ENCODE measurements around the gene EMILIN2. TPM values are rescaled to one million over a fixed set of nuclear protein-coding genes. Genes with fewer than 3 reads are reported as not detected.

EMILIN2 gene
- total and polyA plus RNA-seq, 2 of the 13 experiments (the other 11 are each of a cell fraction or from before 2014, with no cell fraction given): 7.6 to 8.2 TPM

- Histone ChIP-seq H3K27ac (ENCODE audit: extremely low read length, insufficient read depth, low read length) (no peak overlapping the region), H3K27me3 (ENCODE audit: control insufficient read depth in 1 of 2, insufficient read depth in 2 of 2, low read length in 2 of 2) (peaks cover 2 to 52% of the 10 kb centered on the region in 2 experiments; a peak in 4 of 5 replicates), H3K4me1 (ENCODE audit: insufficient read depth, low read length) (peaks cover 10% of the 10 kb centered on the region), H3K9ac (ENCODE audit: insufficient read depth, low read depth, low read length) (no peak overlapping the region), H3K79me2 (ENCODE audit: insufficient read depth, low read length) (no peaks in the 10 kb centered on the region), H3K9me3 (ENCODE audit: low read length) (no peaks in the 10 kb centered on the region), H2AFZ (ENCODE audit: low read length) (no peak overlapping the region), H3K4me2 (ENCODE audit: low read depth, low read length) (no peak overlapping the region), H3K4me3 (replicated peaks in 1 of 3; ENCODE audit: insufficient read depth in 1 of 3, low read depth in 2 of 3, low read length in 3 of 3) (no peak overlapping the region), H4K20me1 (ENCODE audit: insufficient read depth, low read length) (no peaks in the 10 kb centered on the region), H3K36me3 (replicated peaks in 1 of 2; ENCODE audit: control insufficient read depth in 1 of 2, insufficient read depth in 2 of 2, low read length in 2 of 2) (no peaks in the 10 kb centered on the region)
- TF ChIP-seq ZNF557 (CRISPR knock-in tag; IDR thresholded peaks at IDR 0.05): no peak
- no peak for TF ChIP-seq ETV5 (CRISPR knock-in tag; IDR thresholded peaks at IDR 0.05; ENCODE audit: borderline replicate concordance)
- no peak for TF ChIP-seq HOXD1 (CRISPR knock-in tag; IDR thresholded peaks at IDR 0.05)
- FAIRE-seq (no peak), ATAC-seq (no peak), DNase-seq (ENCODE audit: low spot score) (no peak)
- intact Hi-C loops (cut with micrococcal nuclease; ENCODE audit: unreplicated experiment): no loop called here
- in situ Hi-C loops (cut with HindIII; ENCODE audit: extremely low pct_ligation_motif_present, low pct_unique_long_range_greater_than_20kb): no loop called here
- WGBS (ENCODE audit: low lambda C conversion rate): 57% methylated on average over 4 of the region's 4 CpGs
- ChIA-PET CTCF (ENCODE audit: low intra/inter-chr PET ratio, low total read pairs) (no interaction called here), POLR2A (no interaction called here)
- BruUV-seq (replicated peaks): no TSS peak
These were observed 1.6 kb upstream of the EMILIN2 start for GRCh38 chr18:2845172-2845571.

GRCh38 chr18:2847317-2848246 is 776 bp downstream of the EMILIN2 start:
- H3K79me2 ChIP-seq (ENCODE audit: insufficient read depth, low read length): no peaks in the 10 kb centered on the region
- BruUV-seq (replicated peaks): no TSS peak

More at GRCh38 chr18:2847317-2848246, 776 bp downstream of the EMILIN2 start:
- Histone ChIP-seq H3K4me1 (ENCODE audit: insufficient read depth, low read length) (peaks cover 6% of the 10 kb centered on the region; the same call in 1 of the 2 replicates), H4K20me1 (ENCODE audit: insufficient read depth, low read length) (no peaks in the 10 kb centered on the region), H3K9ac (ENCODE audit: insufficient read depth, low read depth, low read length) (no peak overlapping the region), H3K27ac (ENCODE audit: extremely low read length, insufficient read depth, low read length) (no peak overlapping the region), H3K9me3 (ENCODE audit: low read length) (no peaks in the 10 kb centered on the region), H3K4me3 (replicated peaks in 1 of 3; ENCODE audit: insufficient read depth in 1 of 3, low read depth in 2 of 3, low read length in 3 of 3) (peak overlapping the region in 2 of 3 experiments; percentile 25 to 50; a peak in 2 of 6 replicates), H3K36me3 (replicated peaks in 1 of 2; ENCODE audit: control insufficient read depth in 1 of 2, insufficient read depth in 2 of 2, low read length in 2 of 2) (no peaks in the 10 kb centered on the region), H3K27me3 (ENCODE audit: control insufficient read depth in 1 of 2, insufficient read depth in 2 of 2, low read length in 2 of 2) (peaks cover 2 to 66% of the 10 kb centered on the region in 2 experiments; a peak in 4 of 5 replicates), H3K4me2 (ENCODE audit: low read depth, low read length) (peak overlapping the region; percentile 59; the same call in 1 of the 2 replicates), H2AFZ (ENCODE audit: low read length) (no peak overlapping the region)
- intact Hi-C loops (cut with micrococcal nuclease; ENCODE audit: unreplicated experiment): no loop called here
- no peak for DNase-seq (ENCODE audit: low spot score)
- in situ Hi-C loops (cut with HindIII; ENCODE audit: extremely low pct_ligation_motif_present, low pct_unique_long_range_greater_than_20kb): no loop called here
- CTCF ChIA-PET (ENCODE audit: low intra/inter-chr PET ratio, low total read pairs): no interaction called here
- 25% methylated on average over 17 of the region's 80 CpGs for WGBS (ENCODE audit: low lambda C conversion rate)
- no peak for FAIRE-seq
- peak; percentile 64 for ATAC-seq
- POLR2A ChIA-PET: no interaction called here
- TF ChIP-seq EZH2 (conservative IDR thresholded peaks at IDR 0.05; ENCODE audit: low read depth, low read length): peak; percentile 35; the same call in 1 of the 2 replicates
- no peak for TF ChIP-seq THYN1 (CRISPR knock-in tag; IDR thresholded peaks at IDR 0.05; ENCODE audit: borderline replicate concordance, low read depth)
- TF ChIP-seq, protein P1, sequence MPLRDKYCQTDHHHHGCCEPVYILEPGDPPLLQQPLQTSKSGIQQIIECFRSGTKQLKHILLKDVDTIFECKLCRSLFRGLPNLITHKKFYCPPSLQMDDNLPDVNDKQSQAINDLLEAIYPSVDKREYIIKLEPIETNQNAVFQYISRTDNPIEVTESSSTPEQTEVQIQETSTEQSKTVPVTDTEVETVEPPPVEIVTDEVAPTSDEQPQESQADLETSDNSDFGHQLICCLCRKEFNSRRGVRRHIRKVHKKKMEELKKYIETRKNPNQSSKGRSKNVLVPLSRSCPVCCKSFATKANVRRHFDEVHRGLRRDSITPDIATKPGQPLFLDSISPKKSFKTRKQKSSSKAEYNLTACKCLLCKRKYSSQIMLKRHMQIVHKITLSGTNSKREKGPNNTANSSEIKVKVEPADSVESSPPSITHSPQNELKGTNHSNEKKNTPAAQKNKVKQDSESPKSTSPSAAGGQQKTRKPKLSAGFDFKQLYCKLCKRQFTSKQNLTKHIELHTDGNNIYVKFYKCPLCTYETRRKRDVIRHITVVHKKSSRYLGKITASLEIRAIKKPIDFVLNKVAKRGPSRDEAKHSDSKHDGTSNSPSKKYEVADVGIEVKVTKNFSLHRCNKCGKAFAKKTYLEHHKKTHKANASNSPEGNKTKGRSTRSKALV (CRISPR knock-in tag; IDR thresholded peaks at IDR 0.05): peak; percentile 95
- no peak for TF ChIP-seq WIZ (CRISPR knock-in tag; IDR thresholded peaks at IDR 0.05)

All from HepG2 (cell line).